AG09319 (cell line): ENCODE measurements around the gene PEX10.

Experiments used
- DNase-seq: peaks from one replicate; pipeline ENCODE4 v3.0.0-alpha.2; 2010; ENCODE audit warnings: low read depth; ENCODE audit errors: extremely low read depth
- TF ChIP-seq, protein P1 (sequence below): IDR thresholded peaks from 2 replicates; pipeline ENCODE4 v1.5.1; 2011; ENCODE audit warnings: low read depth, mild to moderate bottlenecking, inconsistent platforms, low read length, moderate library complexity

PEX10 gene

GRCh38 chr1:2400576-2400909 lies 11.8 kb downstream of the PEX10 start:
- no peak for DNase-seq
- TF ChIP-seq, protein P1, sequence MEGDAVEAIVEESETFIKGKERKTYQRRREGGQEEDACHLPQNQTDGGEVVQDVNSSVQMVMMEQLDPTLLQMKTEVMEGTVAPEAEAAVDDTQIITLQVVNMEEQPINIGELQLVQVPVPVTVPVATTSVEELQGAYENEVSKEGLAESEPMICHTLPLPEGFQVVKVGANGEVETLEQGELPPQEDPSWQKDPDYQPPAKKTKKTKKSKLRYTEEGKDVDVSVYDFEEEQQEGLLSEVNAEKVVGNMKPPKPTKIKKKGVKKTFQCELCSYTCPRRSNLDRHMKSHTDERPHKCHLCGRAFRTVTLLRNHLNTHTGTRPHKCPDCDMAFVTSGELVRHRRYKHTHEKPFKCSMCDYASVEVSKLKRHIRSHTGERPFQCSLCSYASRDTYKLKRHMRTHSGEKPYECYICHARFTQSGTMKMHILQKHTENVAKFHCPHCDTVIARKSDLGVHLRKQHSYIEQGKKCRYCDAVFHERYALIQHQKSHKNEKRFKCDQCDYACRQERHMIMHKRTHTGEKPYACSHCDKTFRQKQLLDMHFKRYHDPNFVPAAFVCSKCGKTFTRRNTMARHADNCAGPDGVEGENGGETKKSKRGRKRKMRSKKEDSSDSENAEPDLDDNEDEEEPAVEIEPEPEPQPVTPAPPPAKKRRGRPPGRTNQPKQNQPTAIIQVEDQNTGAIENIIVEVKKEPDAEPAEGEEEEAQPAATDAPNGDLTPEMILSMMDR: no peak

- TF ChIP-seq, protein P1: no peak
- DNase-seq: no peak
Measured at GRCh38 chr1:2399890-2400575, 12.3 kb downstream of the PEX10 start.

- TF ChIP-seq, protein P1: no peak
- no peak for DNase-seq
Measured at GRCh38 chr1:2398871-2399270, 13.5 kb downstream of the PEX10 start.

GRCh38 chr1:2397007-2397679 lies 15.2 kb downstream of the PEX10 start:
- TF ChIP-seq, protein P1: no peak

DNA sequence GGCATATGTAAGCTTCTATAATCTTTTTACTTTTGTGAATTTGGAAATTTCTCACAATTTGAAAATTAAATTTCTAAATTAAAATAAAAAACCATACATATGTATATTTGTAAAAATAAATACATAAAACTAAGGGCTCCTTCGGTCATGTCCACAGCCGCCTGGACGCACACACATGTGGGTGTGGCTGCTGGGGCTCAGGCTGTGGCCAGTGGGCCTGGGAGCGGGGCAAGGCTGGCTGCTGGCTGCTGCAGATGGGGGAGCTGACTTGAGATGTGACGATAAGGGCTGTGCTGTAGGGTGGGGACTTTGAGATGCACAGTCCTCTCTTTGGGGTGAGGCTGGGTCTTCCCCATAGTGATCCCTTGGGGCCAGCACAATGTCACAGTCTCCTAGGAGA lies 15.9 kb downstream of the PEX10 start:
- no peak for DNase-seq
- TF ChIP-seq, protein P1: no peak

More at GRCh38 chr1:2397007-2397679, 15.2 kb downstream of the PEX10 start:
- DNase-seq: no peak

DNA sequence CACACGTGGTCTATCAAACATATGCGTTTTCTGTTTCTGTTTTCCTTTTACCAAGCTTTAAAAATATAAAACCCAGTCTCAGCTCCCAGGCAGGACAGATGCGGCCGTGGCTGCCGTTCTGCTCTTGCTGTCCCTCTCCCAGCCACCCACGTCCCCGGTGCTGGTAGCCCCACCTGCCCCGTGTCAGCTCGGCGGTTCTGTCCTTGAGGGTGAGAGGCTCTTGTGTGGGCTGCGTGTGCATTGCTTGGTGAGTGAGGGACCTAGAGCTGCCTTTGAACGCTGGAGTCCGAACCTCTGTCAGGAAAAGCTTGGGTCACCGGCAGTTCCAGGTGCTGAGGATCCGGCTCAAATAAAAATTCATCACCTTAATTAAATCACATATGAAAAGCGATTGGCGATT lies 16.3 kb downstream of the PEX10 start:
- TF ChIP-seq, protein P1: no peak
- DNase-seq: no peak

- DNase-seq: no peak
- TF ChIP-seq, protein P1: no peak
Measured at GRCh38 chr1:2395245-2395644, 17.1 kb downstream of the PEX10 start.
